K562 (cell line): ENCODE data around the gene SLC16A10. TPM values are rescaled to one million over a fixed set of nuclear protein-coding genes. Genes with fewer than 3 reads are reported as not detected.

Experiments used
- BRD9 ChIP-seq: fragments of 450-650 bp; IDR thresholded peaks from 2 replicates; pipeline ENCODE4 v1.6.1; 2018; ENCODE audit warnings: low read depth; ENCODE audit not compliant: partially characterized antibody
- CBFA2T3 ChIP-seq: fragments of 450-650 bp; IDR thresholded peaks from 2 replicates; pipeline ENCODE4 v1.6.1; 2017
- CHD4 ChIP-seq: fragments of 200-600 bp; sonication (generic); IDR thresholded peaks from 3 replicates; pipeline ENCODE4 v1.6.1; 2012; ENCODE audit warnings: low read depth, mild to moderate bottlenecking, mixed read lengths, low read length, inconsistent platforms; ENCODE audit not compliant: insufficient read depth, insufficient replicate concordance, poor library complexity, severe bottlenecking
- CREM ChIP-seq: IDR thresholded peaks from 2 replicates; pipeline ENCODE4 v1.6.1; 2014; ENCODE audit warnings: antibody characterized with exemption, low read depth
- CTBP1 ChIP-seq: fragments of 450-650 bp; IDR thresholded peaks from 2 replicates; pipeline ENCODE4 v1.6.1; 2016; ENCODE audit warnings: borderline replicate concordance
- ETV1 ChIP-seq: fragments of 450-650 bp; conservative IDR thresholded peaks from 2 replicates; pipeline ENCODE4 v1.6.1; 2016; ENCODE audit warnings: missing genetic modification characterization, control low read depth, low read depth, missing compliant biosample characterization
- FOS ChIP-seq: IDR thresholded peaks from 3 replicates; pipeline ENCODE4 v1.6.1; 2011; ENCODE audit not compliant: insufficient read length; ENCODE audit errors: extremely low read depth
- HDAC1 ChIP-seq, 2 experiments: fragments of 450-650 bp; IDR thresholded peaks; 2 replicates each; pipeline ENCODE4 v1.6.1; 2016 to 2017; ENCODE audit warnings: inconsistent platforms in 1 of 2, mild to moderate bottlenecking in 1 of 2, moderate library complexity in 1 of 2
- HMGN3 ChIP-seq: IDR thresholded peaks from 2 replicates; pipeline ENCODE4 v1.6.1; 2011; ENCODE audit warnings: borderline replicate concordance, low read depth, mild to moderate bottlenecking, mixed read lengths, low read length; ENCODE audit not compliant: insufficient read length; ENCODE audit errors: extremely low read depth
- JUN ChIP-seq, 2 experiments: sonication (generic) in 1 of 2; formaldehyde crosslinking in 1 of 2; IDR thresholded peaks; 2 replicates each; pipeline versions ENCODE4 v1.6.1 to v1.8.0; 2012 to 2022; ENCODE audit warnings: borderline replicate concordance in 2 of 2, mild to moderate bottlenecking in 2 of 2, improper control_type of control experiment in 1 of 2, low read depth in 1 of 2, low read length in 1 of 2, missing genetic modification reagents in 1 of 2
- JUND ChIP-seq, 2 experiments: IDR thresholded peaks; 2 replicates in 1 of 2; 3 replicates in 1 of 2; pipeline ENCODE4 v1.6.1; 2011; ENCODE audit warnings: borderline replicate concordance in 2 of 2, low read depth in 2 of 2, low read length in 2 of 2, improper control_type of control experiment in 1 of 2, missing biosample characterization in 1 of 2, missing genetic modification characterization in 1 of 2, missing genetic modification reagents in 1 of 2
- MAFF ChIP-seq: IDR thresholded peaks from 2 replicates; pipeline ENCODE4 v1.6.1; 2012; ENCODE audit warnings: low read length, improper control_type of control experiment
- MAFG ChIP-seq: fragments of 450-650 bp; conservative IDR thresholded peaks from 2 replicates; pipeline ENCODE4 v1.6.1; 2016; ENCODE audit warnings: missing genetic modification characterization, missing compliant biosample characterization
- MEIS2 ChIP-seq: fragments of 450-650 bp; IDR thresholded peaks from 2 replicates; pipeline ENCODE4 v1.6.1; 2014; ENCODE audit warnings: mild to moderate bottlenecking; ENCODE audit not compliant: partially characterized antibody
- MTA3 ChIP-seq: fragments of 450-650 bp; formaldehyde crosslinking; IDR thresholded peaks from 2 replicates; pipeline ENCODE4 v1.6.1; 2017; ENCODE audit warnings: mild to moderate bottlenecking, borderline replicate concordance
- SAP30 ChIP-seq: fragments of 200-600 bp; sonication (generic); IDR thresholded peaks from 2 replicates; pipeline ENCODE4 v1.6.1; 2012; ENCODE audit warnings: borderline replicate concordance, low read depth, mild to moderate bottlenecking, moderate library complexity, low read length, control low read depth, inconsistent platforms; ENCODE audit not compliant: insufficient read depth, poor library complexity, severe bottlenecking
- SMARCA4 ChIP-seq: fragments of 450-650 bp; IDR thresholded peaks from 2 replicates; pipeline ENCODE4 v1.6.1; 2016
- TAF15 ChIP-seq: fragments of 200-400 bp; formaldehyde crosslinking; IDR thresholded peaks from 2 replicates; pipeline ENCODE4 v1.6.1; 2017; ENCODE audit warnings: mild to moderate bottlenecking, low read depth, low read length, moderate library complexity
- ZNF316 ChIP-seq: fragments of 450-650 bp; IDR thresholded peaks from 2 replicates; pipeline ENCODE4 v1.6.1; 2016
- ZNF696 ChIP-seq: fragments of 250-450 bp; sonication (Bioruptor Pico); conservative IDR thresholded peaks from 2 replicates; pipeline ENCODE4 v1.4.0; 2020; ENCODE audit warnings: mild to moderate bottlenecking, moderate library complexity
- polyA plus RNA-seq, 8 experiments: library from polyadenylated mRNA; depleted of rRNA in 4 of 8; stranded (reverse) in 5 of 8; unstranded in 3 of 8; fragments of >200 nt; fragmentation: Nextera tagmentation in 2 of 8; fragmentation: Illumina TruSeq in 1 of 8; extraction: Ambion mirVana in 2 of 8; extraction: Trizol in 1 of 8; gene quantifications; 2 replicates each; pipeline versions ENCODE4 v1.2.1 to v1.2.3, GENCODE V29; 2011 to 2014; ENCODE audit warnings: inconsistent platforms in 1 of 8, missing spikeins in 1 of 8
- total RNA-seq, 7 experiments: library from RNA; depleted of rRNA in 6 of 7; stranded (reverse); fragments of >200 nt in 6 of 7; fragmentation: Illumina TruSeq in 2 of 7; extraction: Trizol in 2 of 7; gene quantifications; 2 replicates each; pipeline versions ENCODE4 v1.2.1 to v1.2.3, GENCODE V29; 2011 to 2021; ENCODE audit warnings: low replicate concordance in 1 of 7
- TF ChIP-seq, protein P1 (sequence below): fragments of 450-650 bp; IDR thresholded peaks from 2 replicates; pipeline ENCODE4 v1.6.1; 2016; ENCODE audit warnings: antibody characterized with exemption
- TF ChIP-seq, protein P2 (sequence below): fragments of 250-450 bp; sonication (Bioruptor Pico); IDR thresholded peaks from 2 replicates; pipeline ENCODE4 v1.8.0; 2021; ENCODE audit warnings: mild to moderate bottlenecking, moderate library complexity
- TF ChIP-seq, protein P3 (sequence below): sonication (generic); IDR thresholded peaks from 2 replicates; pipeline ENCODE4 v1.6.1; 2016
- TF ChIP-seq, protein P4 (sequence below): fragments of 450-650 bp; IDR thresholded peaks from 2 replicates; pipeline ENCODE4 v1.6.1; 2016

Gene SLC16A10
- total and polyA plus RNA-seq, 9 of the 15 experiments (the other 6 are each of a cell fraction or from before 2014, with no cell fraction given) = 0.02 to 0.54 (median 0.24) TPM; not detected in 4

DNA sequence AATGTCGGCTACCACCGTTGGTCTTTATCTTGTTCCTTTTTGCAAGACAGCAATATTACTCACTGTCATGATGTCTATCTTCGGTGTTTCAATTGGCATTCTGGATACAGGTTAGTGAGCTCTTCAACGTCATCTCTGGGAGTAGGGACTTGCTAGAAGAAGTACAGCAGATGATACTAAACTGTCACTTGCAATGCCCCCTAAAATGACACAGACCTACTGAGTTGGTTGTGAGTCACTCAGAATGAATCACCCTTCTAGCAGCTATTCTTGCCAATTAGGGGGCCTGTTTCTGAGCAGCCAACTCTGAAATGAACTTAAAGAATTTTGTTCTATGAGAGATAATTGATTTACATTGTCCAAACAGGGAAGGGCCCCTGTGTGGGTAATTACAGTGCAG is 176.5 kb downstream of the SLC16A10 start (continued):
- TF ChIP-seq JUN (IDR thresholded peaks at IDR 0.05; ENCODE audit: borderline replicate concordance, low read depth, low read length) = peak; percentile 94
- 0 out of 2 replicates have a peak, but pooled peaks have one; percentile 56 for TF ChIP-seq JUN (CRISPR knock-in tag; IDR thresholded peaks at IDR 0.05; ENCODE audit: borderline replicate concordance)
- peak; percentile 33 for TF ChIP-seq BRD9
- TF ChIP-seq MAFG = peak; percentile 68
- TF ChIP-seq, protein P1, sequence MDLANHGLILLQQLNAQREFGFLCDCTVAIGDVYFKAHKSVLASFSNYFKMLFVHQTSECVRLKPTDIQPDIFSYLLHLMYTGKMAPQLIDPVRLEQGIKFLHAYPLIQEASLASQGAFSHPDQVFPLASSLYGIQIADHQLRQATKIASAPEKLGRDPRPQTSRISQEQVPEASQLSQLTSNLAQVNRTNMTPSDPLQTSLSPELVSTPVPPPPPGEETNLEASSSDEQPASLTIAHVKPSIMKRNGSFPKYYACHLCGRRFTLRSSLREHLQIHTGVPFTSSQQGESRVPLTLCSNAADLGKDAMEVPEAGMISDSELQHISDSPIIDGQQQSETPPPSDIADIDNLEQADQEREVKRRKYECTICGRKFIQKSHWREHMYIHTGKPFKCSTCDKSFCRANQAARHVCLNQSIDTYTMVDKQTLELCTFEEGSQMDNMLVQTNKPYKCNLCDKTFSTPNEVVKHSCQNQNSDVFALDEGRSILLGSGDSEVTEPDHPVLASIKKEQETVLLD = peak; percentile 32; the same call in 1 of the 2 replicates
- TF ChIP-seq ZNF316 = peak; percentile 81
- TF ChIP-seq CREM = peak; percentile 78
- peak; percentile 94 for TF ChIP-seq JUND (IDR thresholded peaks at IDR 0.05; ENCODE audit: borderline replicate concordance, low read depth, low read length)
- TF ChIP-seq JUND (tag; IDR thresholded peaks at IDR 0.05; ENCODE audit: borderline replicate concordance, low read depth, low read length) = peak; percentile 87; the same call in 2 of the 3 replicates
- TF ChIP-seq CTBP1 = peak; percentile 44
- 0 out of 2 replicates have a peak, but pooled peaks have one; percentile 11 for TF ChIP-seq CBFA2T3
- TF ChIP-seq TAF15 = no peak
- TF ChIP-seq MTA3 = no peak
- peak; percentile 56 for TF ChIP-seq MEIS2
- no peak; the same call in 1 of the 2 replicates for TF ChIP-seq MAFF
- TF ChIP-seq, protein P2, sequence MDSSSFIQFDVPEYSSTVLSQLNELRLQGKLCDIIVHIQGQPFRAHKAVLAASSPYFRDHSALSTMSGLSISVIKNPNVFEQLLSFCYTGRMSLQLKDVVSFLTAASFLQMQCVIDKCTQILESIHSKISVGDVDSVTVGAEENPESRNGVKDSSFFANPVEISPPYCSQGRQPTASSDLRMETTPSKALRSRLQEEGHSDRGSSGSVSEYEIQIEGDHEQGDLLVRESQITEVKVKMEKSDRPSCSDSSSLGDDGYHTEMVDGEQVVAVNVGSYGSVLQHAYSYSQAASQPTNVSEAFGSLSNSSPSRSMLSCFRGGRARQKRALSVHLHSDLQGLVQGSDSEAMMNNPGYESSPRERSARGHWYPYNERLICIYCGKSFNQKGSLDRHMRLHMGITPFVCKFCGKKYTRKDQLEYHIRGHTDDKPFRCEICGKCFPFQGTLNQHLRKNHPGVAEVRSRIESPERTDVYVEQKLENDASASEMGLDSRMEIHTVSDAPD = no peak
- TF ChIP-seq HDAC1 (IDR thresholded peaks at IDR 0.05) = peak in 1 of 2 experiments; percentile 35; a peak in 1 of 4 replicates
- TF ChIP-seq CHD4 = no peak
- no peak for TF ChIP-seq ZNF696 (CRISPR knock-in tag)
- TF ChIP-seq SAP30 = no peak
- peak; percentile 82 for TF ChIP-seq SMARCA4
- TF ChIP-seq ETV1 (tag) = no peak
- peak; percentile 69 for TF ChIP-seq FOS
- TF ChIP-seq, protein P3, sequence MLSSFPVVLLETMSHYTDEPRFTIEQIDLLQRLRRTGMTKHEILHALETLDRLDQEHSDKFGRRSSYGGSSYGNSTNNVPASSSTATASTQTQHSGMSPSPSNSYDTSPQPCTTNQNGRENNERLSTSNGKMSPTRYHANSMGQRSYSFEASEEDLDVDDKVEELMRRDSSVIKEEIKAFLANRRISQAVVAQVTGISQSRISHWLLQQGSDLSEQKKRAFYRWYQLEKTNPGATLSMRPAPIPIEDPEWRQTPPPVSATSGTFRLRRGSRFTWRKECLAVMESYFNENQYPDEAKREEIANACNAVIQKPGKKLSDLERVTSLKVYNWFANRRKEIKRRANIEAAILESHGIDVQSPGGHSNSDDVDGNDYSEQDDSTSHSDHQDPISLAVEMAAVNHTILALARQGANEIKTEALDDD = peak; percentile 48; the same call in 1 of the 2 replicates
- TF ChIP-seq, protein P4, sequence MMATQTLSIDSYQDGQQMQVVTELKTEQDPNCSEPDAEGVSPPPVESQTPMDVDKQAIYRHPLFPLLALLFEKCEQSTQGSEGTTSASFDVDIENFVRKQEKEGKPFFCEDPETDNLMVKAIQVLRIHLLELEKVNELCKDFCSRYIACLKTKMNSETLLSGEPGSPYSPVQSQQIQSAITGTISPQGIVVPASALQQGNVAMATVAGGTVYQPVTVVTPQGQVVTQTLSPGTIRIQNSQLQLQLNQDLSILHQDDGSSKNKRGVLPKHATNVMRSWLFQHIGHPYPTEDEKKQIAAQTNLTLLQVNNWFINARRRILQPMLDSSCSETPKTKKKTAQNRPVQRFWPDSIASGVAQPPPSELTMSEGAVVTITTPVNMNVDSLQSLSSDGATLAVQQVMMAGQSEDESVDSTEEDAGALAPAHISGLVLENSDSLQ = peak; percentile 75
- TF ChIP-seq HMGN3 = peak; percentile 40
